Esophagus squamous epithelium (tissue), 5 donors: ENCODE data around the gene TRPC4. TPM values are rescaled to one million over a fixed set of nuclear protein-coding genes. Genes with fewer than 3 reads are reported as not detected.
"Not testable (repeated sequence)": the region's sequence is repeated elsewhere in the genome, so short reads cannot be mapped to it uniquely, and the experiment has no call there.

Experiments used
- DNase-seq: peaks from one replicate; lab custom pipeline; 2025; lab: John Stamatoyannopoulos, UW
- H3K27ac ChIP-seq, 4 donors: fragments of 200-600 bp; sonication (generic); one replicate each; pipeline ENCODE4 v1.5.1; 2016 to 2019; ENCODE audit warnings: mild to moderate bottlenecking in 1 of 4
- H3K27me3 ChIP-seq, 4 donors: fragments of 200-600 bp; sonication (generic); 1 replicate in 3 of 4; 2 replicates in 1 of 4; pipeline versions ENCODE4 v1.5.1 to v1.6.0; 2017 to 2021; ENCODE audit warnings: antibody characterized with exemption in 1 of 4
- H3K36me3 ChIP-seq, 3 donors: fragments of 200-600 bp; sonication (generic); one replicate each; pipeline ENCODE4 v1.5.1; 2016 to 2019
- H3K4me1 ChIP-seq, 3 donors: fragments of 200-600 bp; sonication (generic); one replicate each; pipeline ENCODE4 v1.5.1; 2017 to 2019
- H3K4me3 ChIP-seq, 4 donors: fragments of 200-600 bp; sonication (generic); 1 replicate in 3 of 4; 2 replicates in 1 of 4; pipeline ENCODE4 v1.5.1; 2016 to 2019; ENCODE audit warnings: mild to moderate bottlenecking in 2 of 4, moderate library complexity in 1 of 4
- H3K9me3 ChIP-seq, 3 donors: fragments of 200-600 bp; sonication (generic); one replicate each; pipeline ENCODE4 v1.5.1; 2016 to 2019
- POLR2A ChIP-seq, 4 donors: fragments of 450-650 bp; IDR thresholded peaks; one replicate each; pipeline ENCODE4 v1.6.1; 2017; ENCODE audit warnings: antibody characterized with exemption in 4 of 4, mild to moderate bottlenecking in 4 of 4, moderate library complexity in 3 of 4
- WGBS, 2 donors: methylation state at CpG; one replicate each; pipeline ENCODE4 v1.1.5; 2018; 5-methylcytosine and 5-hydroxymethylcytosine counted together
- intact Hi-C: fragments of 100-400 bp; cut with DNase I; formaldehyde crosslinking; loops from one replicate; pipeline ENCODE4 v1.15.0; 2022
- total RNA-seq, 4 donors: library from RNA; depleted of rRNA; stranded (reverse); fragments of >200 nt; gene quantifications; one replicate each; pipeline ENCODE4 v1.1.0, GENCODE V29; 2016
- TF ChIP-seq, protein P1 (sequence below), 6 experiments: fragments of 450-650 bp in 4 of 6; fragments of 200-600 bp in 2 of 6; sonication (generic) in 2 of 6; IDR thresholded peaks; one replicate each; pipeline ENCODE4 v1.5.1; 2016 to 2019; ENCODE audit warnings: antibody characterized with exemption in 6 of 6, mild to moderate bottlenecking in 4 of 6, moderate library complexity in 4 of 6
- donor health status: DM: yes; HTN: yes; CAD: no.

Gene TRPC4
- total RNA-seq, 4 donors from 2014 or later = 0.09 to 0.19 (median 0.13) TPM; not detected in 1

DNA sequence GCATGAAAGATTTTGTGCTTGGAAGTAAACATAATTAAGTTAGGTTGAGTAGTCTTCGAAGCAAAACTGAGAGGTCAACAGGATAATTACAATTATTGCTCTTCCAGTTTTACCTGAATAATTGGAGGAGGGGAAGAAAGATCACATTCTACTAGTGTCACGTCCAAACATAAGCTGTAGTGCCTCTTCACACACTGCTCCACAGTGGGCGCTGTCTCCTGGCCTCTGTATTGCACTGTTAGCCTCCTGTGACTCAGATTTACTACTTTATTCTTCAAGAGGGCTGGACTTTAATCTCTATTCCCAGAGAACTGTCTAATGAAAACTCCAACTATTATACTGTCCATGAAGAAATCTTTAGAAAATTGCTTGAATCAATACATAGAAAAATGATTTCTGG is 62.9 kb downstream of the TRPC4 start:
- WGBS, 2 donors = 50 to 67% methylated on average over 3 of the region's 3 CpGs
- TF ChIP-seq, protein P1, sequence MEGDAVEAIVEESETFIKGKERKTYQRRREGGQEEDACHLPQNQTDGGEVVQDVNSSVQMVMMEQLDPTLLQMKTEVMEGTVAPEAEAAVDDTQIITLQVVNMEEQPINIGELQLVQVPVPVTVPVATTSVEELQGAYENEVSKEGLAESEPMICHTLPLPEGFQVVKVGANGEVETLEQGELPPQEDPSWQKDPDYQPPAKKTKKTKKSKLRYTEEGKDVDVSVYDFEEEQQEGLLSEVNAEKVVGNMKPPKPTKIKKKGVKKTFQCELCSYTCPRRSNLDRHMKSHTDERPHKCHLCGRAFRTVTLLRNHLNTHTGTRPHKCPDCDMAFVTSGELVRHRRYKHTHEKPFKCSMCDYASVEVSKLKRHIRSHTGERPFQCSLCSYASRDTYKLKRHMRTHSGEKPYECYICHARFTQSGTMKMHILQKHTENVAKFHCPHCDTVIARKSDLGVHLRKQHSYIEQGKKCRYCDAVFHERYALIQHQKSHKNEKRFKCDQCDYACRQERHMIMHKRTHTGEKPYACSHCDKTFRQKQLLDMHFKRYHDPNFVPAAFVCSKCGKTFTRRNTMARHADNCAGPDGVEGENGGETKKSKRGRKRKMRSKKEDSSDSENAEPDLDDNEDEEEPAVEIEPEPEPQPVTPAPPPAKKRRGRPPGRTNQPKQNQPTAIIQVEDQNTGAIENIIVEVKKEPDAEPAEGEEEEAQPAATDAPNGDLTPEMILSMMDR (IDR thresholded peaks at IDR 0.05) = no peak
- TF ChIP-seq POLR2A (IDR thresholded peaks at IDR 0.05) = no peak
- no peak for DNase-seq
- H3K9me3 ChIP-seq = no peaks in the 10 kb centered on the region
- H3K27ac ChIP-seq = no peak overlapping the region
- no peaks in the 10 kb centered on the region for H3K36me3 ChIP-seq
- intact Hi-C loops = no loop called here
- H3K4me1 ChIP-seq = no peaks in the 10 kb centered on the region
- H3K4me3 ChIP-seq = no peak overlapping the region
- H3K27me3 ChIP-seq = no peaks in the 10 kb centered on the region

DNA sequence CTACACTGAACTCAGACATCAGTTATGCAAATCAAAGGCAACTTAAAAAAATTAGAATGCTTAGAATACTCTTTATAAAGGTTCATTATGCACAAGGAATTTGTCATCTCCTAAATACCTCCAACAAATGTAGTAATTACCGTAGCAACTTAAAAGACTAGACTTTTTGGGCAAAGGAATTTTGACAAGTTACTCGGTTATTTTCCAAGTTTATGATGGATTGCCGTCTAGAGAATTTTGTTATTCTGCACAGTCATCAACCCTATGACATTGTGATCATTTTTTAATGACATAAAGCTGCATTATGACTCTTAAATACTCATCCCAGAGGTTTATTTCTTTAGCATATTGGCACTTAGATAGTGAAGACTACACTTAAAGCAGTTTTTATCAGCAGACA is 71.9 kb downstream of the TRPC4 start:
- no peak overlapping the region for H3K27ac ChIP-seq
- H3K4me1 ChIP-seq = no peaks in the 10 kb centered on the region
- H3K9me3 ChIP-seq = no peaks in the 10 kb centered on the region
- H3K4me3 ChIP-seq = no peak overlapping the region
- no peak for DNase-seq
- H3K36me3 ChIP-seq = no peaks in the 10 kb centered on the region
- TF ChIP-seq, protein P1 (IDR thresholded peaks at IDR 0.05) = no peak
- no peak for TF ChIP-seq POLR2A (IDR thresholded peaks at IDR 0.05)
- no peaks in the 10 kb centered on the region for H3K27me3 ChIP-seq
- 63 to 66% methylated on average over 3 of the region's 3 CpGs for WGBS, 2 donors
- intact Hi-C loops = no loop called here

DNA sequence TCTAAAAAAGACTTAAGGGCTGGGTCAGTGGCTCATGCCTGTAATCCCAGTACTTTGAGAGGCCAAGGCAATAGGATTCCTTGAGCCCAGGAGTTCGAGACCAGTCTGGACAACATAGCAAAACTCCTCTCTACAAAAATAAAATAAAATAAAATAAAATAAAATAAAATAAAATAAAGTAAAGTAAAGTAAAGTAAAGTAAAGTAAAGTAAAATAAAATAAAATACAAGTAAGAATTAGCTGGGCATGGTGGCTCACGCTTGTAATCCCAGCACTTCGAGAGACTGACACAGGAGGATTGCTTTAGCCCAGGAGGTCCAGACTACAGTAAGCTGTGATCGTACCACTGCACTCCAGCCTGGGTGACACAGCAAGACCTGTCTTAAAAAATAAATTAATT is 72.8 kb downstream of the TRPC4 start:
- H3K27me3 ChIP-seq, H3K4me3 ChIP-seq, H3K36me3 ChIP-seq, H3K9me3 ChIP-seq, intact Hi-C loops, H3K4me1 ChIP-seq, H3K27ac ChIP-seq, DNase-seq: not testable (repeated sequence)
- WGBS, 2 donors = 76 to 79% methylated on average over 4 of the region's 4 CpGs

DNA sequence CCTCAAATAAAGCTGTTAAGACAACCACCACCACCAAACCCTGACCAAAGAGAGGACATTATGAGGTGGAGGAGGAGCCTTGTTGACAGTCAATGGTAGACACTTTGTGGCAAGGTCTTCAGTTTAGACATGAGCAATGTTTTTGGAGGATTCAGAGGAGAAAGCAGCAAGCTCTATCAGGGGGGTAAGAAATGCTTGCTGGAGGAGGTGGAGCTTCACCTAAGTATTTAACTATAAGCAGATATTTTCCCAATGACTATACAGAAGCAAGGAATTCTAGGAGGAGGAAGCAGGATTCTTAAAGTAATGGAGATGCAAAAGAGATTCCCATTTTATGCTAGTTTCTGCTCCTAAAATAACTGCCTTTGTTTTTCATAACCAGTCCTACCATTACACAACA is 74.2 kb downstream of the TRPC4 start:
- Histone ChIP-seq H3K4me3 (no peak overlapping the region), H3K4me1 (no peaks in the 10 kb centered on the region), H3K36me3 (no peaks in the 10 kb centered on the region), H3K9me3 (no peaks in the 10 kb centered on the region), H3K27ac (no peak overlapping the region), H3K27me3 (no peaks in the 10 kb centered on the region)
- DNase-seq = no peak
- intact Hi-C loops = no loop called here
- no peak for TF ChIP-seq POLR2A (IDR thresholded peaks at IDR 0.05)
- TF ChIP-seq, protein P1 (IDR thresholded peaks at IDR 0.05) = no peak

DNA sequence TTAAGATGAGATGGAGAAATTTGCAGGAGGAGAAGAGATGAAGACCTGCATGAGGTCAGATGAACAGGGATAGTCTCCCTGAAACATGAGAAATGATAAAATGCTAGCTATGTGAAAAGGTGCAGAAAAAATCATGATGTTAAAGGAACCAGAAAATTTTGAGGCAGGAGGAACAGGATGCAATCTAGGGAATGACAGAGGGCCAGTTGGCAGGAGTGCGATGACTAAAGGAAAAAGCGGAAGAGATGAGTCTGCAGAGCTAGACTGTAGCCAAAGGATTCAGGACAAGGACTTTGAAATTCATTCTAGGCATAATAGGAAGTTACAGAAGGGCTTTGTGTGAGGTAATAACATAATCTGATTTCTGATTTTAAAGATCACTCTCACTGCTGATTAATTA is 77.9 kb downstream of the TRPC4 start:
- no peaks in the 10 kb centered on the region for H3K9me3 ChIP-seq
- H3K36me3 ChIP-seq = no peaks in the 10 kb centered on the region
- intact Hi-C loops = no loop called here
- H3K4me3 ChIP-seq = no peak overlapping the region
- DNase-seq = no peak
- WGBS, 2 donors = 79 to 87% methylated on average over 2 of the region's 2 CpGs
- no peaks in the 10 kb centered on the region for H3K27me3 ChIP-seq
- no peaks in the 10 kb centered on the region for H3K4me1 ChIP-seq
- TF ChIP-seq POLR2A (IDR thresholded peaks at IDR 0.05) = no peak
- TF ChIP-seq, protein P1 (IDR thresholded peaks at IDR 0.05) = no peak
- H3K27ac ChIP-seq = no peak overlapping the region

DNA sequence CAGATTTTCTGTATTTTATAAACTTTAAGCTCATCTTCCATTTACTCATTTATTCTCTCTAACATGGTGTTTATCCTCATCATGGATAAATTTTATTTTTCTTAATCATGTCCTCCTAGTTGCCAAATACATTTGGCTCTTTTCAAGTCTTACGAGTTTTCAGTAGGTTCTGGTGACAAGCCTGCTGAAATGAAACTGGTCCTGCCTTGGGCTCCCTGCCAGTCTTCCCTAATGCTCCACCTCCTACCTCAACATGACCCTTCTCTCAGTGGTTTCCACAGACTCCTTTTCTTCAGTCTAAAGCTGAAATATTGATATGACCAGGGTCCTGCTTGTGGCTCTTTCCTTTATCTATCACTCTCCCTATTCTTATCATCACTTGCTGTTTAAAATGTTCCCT is 81.2 kb downstream of the TRPC4 start:
- no peaks in the 10 kb centered on the region for H3K4me1 ChIP-seq
- H3K36me3 ChIP-seq = no peaks in the 10 kb centered on the region
- H3K9me3 ChIP-seq = no peaks in the 10 kb centered on the region
- no peak for DNase-seq
- H3K27ac ChIP-seq = no peak overlapping the region
- TF ChIP-seq, protein P1 (IDR thresholded peaks at IDR 0.05) = no peak
- TF ChIP-seq POLR2A (IDR thresholded peaks at IDR 0.05) = no peak
- no peaks in the 10 kb centered on the region for H3K27me3 ChIP-seq
- intact Hi-C loops = no loop called here
- 35 to 68% methylated on average over 1 of the region's 1 CpG for WGBS, 2 donors
- H3K4me3 ChIP-seq = no peak overlapping the region
